Neural progenitor cell (in vitro differentiated cells): Measurements from ENCODE around the gene MGST3.

Experiments
- EZH2 ChIP-seq: fragments of 200-600 bp; sonication (generic); IDR thresholded peaks from 2 replicates; pipeline ENCODE4 v1.6.1; 2017; ENCODE audit warnings: antibody characterized with exemption, mild to moderate bottlenecking, moderate library complexity
- EZH2phosphoT487 ChIP-seq: fragments of 200-600 bp; sonication (generic); IDR thresholded peaks from 2 replicates; pipeline ENCODE4 v1.6.1; 2017; ENCODE audit warnings: antibody characterized with exemption
- TF ChIP-seq, protein P1 (sequence below): fragments of 200-600 bp; sonication (generic); IDR thresholded peaks from 2 replicates; pipeline ENCODE4 v1.5.1; 2017; ENCODE audit warnings: antibody characterized with exemption, mild to moderate bottlenecking

DNA sequence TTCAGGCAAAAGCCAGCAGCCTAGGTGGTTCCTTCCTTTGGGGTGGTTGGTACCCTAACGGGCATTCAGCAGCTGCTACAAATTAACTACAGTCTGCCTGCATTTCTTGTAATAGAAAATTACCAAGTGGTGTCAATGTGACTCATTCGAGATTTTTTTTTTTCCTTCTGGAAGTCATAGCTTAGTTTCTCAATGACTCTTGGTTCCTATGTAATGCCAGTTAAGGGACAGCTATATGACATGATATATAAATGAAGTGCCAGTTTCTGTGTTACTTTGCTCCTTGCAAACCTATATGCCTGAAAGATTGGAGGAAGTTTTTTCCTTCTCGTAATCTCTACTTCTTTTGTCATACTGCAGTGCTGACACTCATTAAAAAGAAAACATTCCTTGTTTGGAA lies 2.6 kb downstream of the MGST3 start:
- TF ChIP-seq, protein P1, sequence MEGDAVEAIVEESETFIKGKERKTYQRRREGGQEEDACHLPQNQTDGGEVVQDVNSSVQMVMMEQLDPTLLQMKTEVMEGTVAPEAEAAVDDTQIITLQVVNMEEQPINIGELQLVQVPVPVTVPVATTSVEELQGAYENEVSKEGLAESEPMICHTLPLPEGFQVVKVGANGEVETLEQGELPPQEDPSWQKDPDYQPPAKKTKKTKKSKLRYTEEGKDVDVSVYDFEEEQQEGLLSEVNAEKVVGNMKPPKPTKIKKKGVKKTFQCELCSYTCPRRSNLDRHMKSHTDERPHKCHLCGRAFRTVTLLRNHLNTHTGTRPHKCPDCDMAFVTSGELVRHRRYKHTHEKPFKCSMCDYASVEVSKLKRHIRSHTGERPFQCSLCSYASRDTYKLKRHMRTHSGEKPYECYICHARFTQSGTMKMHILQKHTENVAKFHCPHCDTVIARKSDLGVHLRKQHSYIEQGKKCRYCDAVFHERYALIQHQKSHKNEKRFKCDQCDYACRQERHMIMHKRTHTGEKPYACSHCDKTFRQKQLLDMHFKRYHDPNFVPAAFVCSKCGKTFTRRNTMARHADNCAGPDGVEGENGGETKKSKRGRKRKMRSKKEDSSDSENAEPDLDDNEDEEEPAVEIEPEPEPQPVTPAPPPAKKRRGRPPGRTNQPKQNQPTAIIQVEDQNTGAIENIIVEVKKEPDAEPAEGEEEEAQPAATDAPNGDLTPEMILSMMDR = no peak
- TF ChIP-seq EZH2phosphoT487 (no peak), EZH2 (no peak)
